Left hindlimb (tissue), 1 donor: ENCODE measurements around the gene DUSP1.
"Not testable (repeated sequence)": the region's sequence is repeated elsewhere in the genome, so short reads cannot be mapped to it uniquely, and the experiment has no call there.

ENCODE experiments used
- DNase-seq: peaks from one replicate; pipeline ENCODE4 v3.0.0-alpha.2; 2018

Gene DUSP1

GRCh38 chr5:172796306-172796705 lies 25.3 kb upstream of the DUSP1 start:
- DNase-seq: no peak

DNA sequence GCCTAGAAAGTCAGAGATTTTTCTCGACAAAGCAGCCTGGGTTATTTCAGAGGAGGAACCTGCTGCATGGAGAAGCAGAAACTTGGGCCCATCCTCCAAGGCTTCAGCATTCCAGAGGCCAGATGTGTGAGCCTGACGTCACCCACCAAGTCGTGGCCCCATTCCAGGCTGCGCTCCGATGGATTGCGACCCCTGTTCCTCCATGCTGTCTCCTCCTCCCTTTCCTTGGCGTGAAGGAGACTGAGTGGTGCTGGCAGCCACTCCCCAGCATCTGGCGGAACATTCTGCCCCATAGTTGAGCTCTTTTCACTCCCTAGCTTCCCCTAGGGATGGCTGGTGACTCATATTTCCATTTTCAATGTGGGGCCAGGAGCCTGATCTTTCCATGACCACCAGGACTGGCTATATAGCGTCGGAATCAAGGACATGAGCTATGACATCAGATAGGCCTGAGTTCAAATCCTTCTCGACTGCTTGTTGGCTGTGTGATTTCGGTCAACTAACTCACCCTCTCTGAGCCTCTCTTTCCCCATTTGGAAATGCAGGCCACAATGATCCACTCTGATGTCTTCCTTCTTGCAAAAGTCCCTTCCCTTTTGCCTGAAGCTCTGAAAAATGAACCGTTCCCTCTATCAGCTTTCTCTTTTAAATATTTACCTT lies 24.5 kb upstream of the DUSP1 start:
- peak; percentile 98 for DNase-seq

GRCh38 chr5:172793577-172794488 lies 22.8 kb upstream of the DUSP1 start:
- no peak for DNase-seq

DNA sequence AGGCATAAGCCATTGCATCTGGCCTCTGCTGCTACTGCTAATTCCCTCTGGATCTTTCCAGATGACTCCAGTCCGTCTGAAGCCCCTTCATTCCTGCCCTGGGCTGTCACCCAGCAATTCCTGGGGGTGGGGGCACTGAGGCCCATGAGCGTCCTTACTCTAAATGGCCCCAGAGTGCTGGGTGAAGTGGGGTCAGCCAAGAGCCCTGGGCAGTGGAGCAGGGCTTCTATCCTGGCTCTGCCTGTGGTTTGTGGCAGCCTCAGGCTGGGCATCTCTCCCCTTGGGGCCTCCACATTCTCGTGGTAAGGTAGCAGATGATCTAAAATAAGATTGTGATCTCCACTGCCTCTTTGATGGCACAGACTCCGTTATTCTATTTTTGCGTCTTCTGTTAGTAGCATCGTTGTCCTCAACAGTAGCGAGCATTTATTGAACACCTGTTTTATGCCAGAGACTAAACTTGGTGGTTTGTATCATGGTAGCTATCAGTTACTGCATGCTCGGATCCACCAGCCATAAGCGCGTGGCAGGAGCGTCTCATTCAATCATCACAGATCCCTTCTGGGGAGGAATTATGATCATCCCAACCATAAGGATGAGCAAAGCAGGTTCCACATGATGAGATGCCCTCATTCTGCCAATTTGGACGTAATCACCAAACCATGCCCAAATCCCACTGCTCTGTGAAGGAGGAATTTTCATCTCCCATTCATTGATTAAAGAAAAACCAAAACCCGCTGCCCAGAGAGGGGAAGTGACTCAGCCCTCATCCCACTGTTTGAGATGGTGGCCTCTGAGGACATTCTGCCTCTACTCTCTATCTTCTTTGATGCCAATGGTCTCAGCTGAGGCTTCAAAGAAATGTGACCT lies 21.9 kb upstream of the DUSP1 start:
- no peak for DNase-seq

- no peak for DNase-seq
Observed at GRCh38 chr5:172791726-172792445, 20.9 kb upstream of the DUSP1 start.

DNA sequence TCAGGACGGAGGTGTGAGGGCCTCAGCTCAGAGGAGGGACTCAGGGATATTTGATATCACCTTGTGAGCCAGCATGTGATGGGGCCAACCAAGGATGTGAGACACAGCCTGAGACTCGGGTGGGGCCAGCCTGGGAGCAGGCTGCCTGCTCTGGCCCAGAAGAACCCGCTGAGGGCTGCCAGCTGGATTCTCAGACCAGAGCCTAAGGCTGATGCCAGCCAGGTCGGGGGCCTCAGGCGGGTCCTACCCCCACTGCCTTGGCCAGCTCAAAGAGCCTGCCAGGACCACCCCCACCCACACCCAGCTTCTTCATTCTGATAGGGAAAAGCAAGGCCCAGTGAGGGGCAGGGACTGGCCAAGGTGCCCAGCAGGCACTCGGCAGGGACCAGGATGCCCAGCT lies 20.3 kb upstream of the DUSP1 start:
- no peak for DNase-seq

- no peak for DNase-seq
Observed at GRCh38 chr5:172790496-172790889, 19.5 kb upstream of the DUSP1 start.

DNA sequence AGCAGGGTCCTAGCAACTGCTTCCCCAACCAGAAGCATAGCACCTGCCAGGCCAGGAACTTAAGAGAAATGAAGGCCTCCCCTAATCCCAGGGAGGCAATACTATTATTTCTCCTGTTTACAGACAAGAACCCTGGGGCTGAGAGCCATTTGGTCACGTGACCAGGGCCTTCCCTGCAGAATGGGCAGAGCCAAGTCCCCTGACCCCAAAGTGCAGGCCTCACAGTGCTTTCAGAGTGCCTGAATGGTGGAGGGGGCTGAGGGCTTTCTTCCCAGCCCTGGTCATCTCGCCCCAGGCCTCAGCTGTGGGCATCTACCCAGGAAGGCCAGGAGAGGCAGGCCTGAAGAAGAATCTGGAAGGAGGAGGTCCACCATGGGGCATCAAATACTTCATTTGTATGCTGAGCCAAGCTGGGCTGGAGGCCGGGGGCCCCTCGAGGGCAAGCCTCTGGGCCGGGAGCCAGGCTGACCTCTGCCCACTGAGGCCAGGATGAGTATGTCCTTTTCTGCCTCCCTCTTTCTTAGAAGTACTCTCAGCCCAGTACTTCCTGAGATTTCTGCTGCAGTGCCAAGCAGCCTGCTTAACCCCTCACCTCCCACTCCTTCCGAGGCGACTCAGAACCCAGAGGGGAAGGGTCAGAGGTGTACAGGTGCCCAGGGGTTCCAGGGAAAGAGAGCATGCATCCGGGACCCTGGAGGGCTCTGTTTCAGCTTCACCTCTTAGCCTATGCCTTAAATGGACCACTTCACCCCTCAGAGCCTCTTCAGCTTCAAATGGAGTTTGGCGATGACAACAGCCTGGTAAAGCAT lies 18.9 kb upstream of the DUSP1 start:
- DNase-seq: no peak

DNA sequence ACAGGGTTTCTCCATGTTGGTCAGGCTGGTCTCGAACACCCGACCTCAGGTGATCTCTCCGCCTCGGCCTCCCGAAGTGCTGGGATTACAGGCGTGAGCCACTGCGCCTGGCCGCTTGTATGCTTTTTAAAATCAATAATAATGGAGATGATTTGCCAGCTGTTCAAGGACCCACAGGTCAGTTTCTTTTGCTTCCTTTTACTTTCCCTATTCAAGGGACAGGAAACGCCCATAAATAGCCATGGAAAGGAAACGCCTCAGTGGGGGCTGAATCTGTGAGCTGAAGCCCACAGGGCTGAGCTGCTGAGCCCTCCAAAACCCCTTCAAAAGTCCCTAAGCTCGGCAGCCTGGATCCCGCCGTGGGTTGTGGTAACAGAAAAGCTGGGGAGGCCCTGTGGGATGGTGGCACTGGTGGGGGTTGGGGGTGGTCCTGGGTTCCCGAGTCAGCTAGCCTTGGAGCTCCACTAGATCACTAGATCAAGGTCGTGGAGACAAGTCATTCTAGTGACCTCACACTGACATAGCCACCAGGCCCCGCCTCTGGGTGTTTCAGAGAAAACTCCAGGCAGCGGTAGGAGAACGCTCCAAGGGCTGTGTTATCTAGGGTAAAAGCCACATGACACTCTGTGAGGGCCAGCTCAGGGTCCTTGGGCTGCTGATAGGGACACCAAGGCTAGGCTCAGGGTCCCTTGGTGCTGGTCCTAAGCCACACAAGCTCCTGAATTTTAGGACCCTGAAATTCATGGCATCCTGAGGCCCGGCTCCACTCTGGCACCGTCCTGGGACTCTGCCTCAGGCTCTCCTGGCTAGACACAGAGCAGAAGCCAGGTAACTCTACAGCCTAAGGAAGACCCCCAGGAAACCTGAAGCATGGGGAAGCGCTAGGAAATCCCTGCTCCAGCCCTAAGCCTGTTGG lies 18.0 kb upstream of the DUSP1 start:
- DNase-seq: no peak

- DNase-seq: not testable (repeated sequence)
Observed at GRCh38 chr5:172787538-172787937, 16.5 kb upstream of the DUSP1 start.

DNA sequence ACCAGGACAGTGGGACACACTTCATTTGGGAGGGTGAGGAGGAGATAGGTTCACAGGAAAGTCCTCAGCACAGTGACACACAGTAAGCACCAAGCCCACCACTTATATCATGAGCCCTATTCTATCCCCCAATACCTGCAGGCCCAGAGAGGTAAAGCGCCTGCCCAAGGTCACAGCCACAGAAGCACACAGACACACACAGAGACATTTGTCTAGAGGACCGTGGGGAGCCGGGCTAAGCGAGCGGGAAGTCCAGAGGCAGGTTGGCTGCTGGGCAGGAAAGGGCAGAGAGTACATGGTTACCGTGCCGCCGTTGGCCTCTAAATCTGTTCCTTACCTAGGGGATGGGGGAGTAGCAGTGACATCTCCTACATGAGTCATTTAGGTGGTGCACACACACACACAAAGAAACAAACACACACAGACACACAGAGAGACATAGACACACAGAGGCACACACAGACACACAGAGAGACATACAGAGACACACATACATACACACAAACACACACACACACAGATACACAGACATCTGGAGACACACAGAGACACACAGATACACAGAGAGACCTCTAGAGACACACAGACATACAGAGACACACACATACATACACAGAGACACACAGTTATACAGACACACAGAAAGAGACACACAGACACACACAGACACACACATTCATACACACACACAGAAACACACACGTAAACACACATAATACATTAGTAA lies 15.9 kb upstream of the DUSP1 start:
- DNase-seq: no peak

- no peak for DNase-seq
Observed at GRCh38 chr5:172785429-172786088, 14.6 kb upstream of the DUSP1 start.

DNA sequence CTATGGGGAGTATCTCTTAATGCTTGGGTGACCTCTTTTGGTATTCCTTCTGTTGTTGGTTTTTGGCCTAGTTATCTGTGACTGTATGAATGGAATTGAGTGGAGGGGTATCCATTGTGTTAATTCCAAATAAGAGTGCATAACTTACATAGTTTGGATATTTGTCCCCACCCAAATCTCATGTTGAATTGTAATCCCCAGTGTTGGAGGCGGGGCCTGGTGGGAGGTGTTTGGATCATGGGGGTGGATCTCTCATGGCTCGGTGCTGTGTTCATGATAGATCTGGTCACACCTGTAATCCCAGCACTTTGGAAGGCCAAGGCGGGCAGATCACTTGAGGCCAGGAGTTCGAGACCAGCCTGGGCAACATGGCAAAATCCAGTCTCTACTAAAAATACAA lies 13.2 kb upstream of the DUSP1 start:
- DNase-seq: not testable (repeated sequence)

- DNase-seq: not testable (repeated sequence)
Observed at GRCh38 chr5:172783319-172783718, 12.3 kb upstream of the DUSP1 start.

DNA sequence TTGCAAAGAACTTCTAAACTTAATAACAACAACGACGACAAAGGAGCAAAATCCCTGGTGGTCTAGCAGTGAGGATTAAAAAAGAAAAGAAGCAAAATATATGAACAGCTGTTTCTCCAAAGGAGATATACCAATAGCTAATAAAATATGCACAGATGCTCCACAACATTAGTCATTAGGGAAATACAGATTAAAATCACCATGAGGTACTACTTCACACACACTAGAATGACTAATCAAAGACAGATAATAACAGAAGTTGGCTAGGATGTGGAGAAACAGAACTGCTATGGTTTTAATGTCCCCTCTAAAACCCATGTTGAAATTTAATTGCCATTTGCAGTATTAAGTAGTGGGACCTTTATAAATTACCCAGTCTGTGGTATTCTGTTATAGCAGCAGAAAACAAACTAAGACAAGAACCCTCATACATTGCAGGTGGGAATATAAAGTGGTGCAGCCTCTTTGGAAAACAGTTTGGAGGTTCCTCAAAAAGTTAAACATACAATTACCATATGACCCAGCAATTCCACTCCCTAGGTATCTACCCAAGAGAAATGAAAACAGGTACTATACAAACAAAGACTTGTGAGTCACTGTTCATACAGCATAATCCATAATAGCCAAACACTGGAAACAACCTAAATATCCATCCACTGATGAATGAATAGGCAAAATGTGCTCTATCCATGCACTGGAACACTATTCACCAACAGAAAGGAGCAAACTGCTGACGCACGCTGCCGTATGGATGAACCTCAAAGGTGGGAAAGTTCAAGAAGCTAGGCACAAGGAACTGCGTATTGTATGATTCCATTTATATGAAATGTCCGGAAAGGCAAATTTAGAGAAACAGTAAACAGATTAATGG lies 11.4 kb upstream of the DUSP1 start:
- no peak for DNase-seq

GRCh38 chr5:172779691-172780341 lies 8.8 kb upstream of the DUSP1 start:
- no peak for DNase-seq
